Keratinocyte (primary cell): ENCODE results near the gene C17orf113. TPM values are rescaled to one million over a fixed set of nuclear protein-coding genes. Genes with fewer than 3 reads are reported as not detected.

ENCODE experiments used
- DNase-seq: peaks from one replicate; pipeline ENCODE4 v3.0.0-alpha.2; 2011; ENCODE audit warnings: low read depth, missing footprints, low spot score
- FAIRE-seq: peaks from 2 replicates; lab custom pipeline; 2011; peaks lifted over from hg19 to GRCh38; lab: Jason Lieb, UNC
- H2AFZ ChIP-seq: 2 replicates; pipeline ENCODE4 v1.6.0; 2012; ENCODE audit warnings: low read length, control low read depth, inconsistent platforms; ENCODE audit not compliant: control insufficient read depth
- H3K27ac ChIP-seq: 2 replicates; pipeline ENCODE4 v1.5.1; 2011; ENCODE audit warnings: low read length; ENCODE audit not compliant: control insufficient read depth, insufficient read depth
- H3K27me3 ChIP-seq: 3 replicates; pipeline ENCODE4 v1.6.0; 2011; ENCODE audit warnings: low read length; ENCODE audit not compliant: control insufficient read depth, insufficient read depth; ENCODE audit errors: extremely low read depth
- H3K36me3 ChIP-seq, 2 experiments: 2 replicates in 1 of 2; 3 replicates in 1 of 2; pipeline ENCODE4 v1.5.1; 2011; ENCODE audit warnings: low read length in 2 of 2, mild to moderate bottlenecking in 1 of 2; ENCODE audit not compliant: control insufficient read depth in 2 of 2, insufficient read depth in 2 of 2; ENCODE audit errors: extremely low read depth in 1 of 2
- H3K4me1 ChIP-seq: 3 replicates; pipeline ENCODE4 v1.5.1; 2011; ENCODE audit warnings: low read length; ENCODE audit not compliant: control insufficient read depth, insufficient read depth; ENCODE audit errors: extremely low read depth
- H3K4me2 ChIP-seq: 3 replicates; pipeline ENCODE4 v1.6.0; 2011; ENCODE audit warnings: low read depth, low read length; ENCODE audit not compliant: control insufficient read depth, insufficient read depth; ENCODE audit errors: extremely low read depth
- H3K4me3 ChIP-seq, 3 experiments: fragments of 200-600 bp in 1 of 3; sonication (generic) in 1 of 3; 2 replicates in 2 of 3; 3 replicates in 1 of 3; pipeline ENCODE4 v1.5.1; 2011 to 2016; ENCODE audit warnings: low read length in 3 of 3, mild to moderate bottlenecking in 3 of 3, control low read depth in 2 of 3, inconsistent platforms in 1 of 3, low read depth in 1 of 3, mixed read lengths in 1 of 3, mixed run types in 1 of 3, moderate library complexity in 1 of 3; ENCODE audit not compliant: control insufficient read depth in 2 of 3, insufficient read depth in 2 of 3; ENCODE audit errors: extremely low read depth in 1 of 3
- H3K79me2 ChIP-seq: 2 replicates; pipeline ENCODE4 v1.6.0; 2012; ENCODE audit warnings: low read length; ENCODE audit not compliant: control insufficient read depth, insufficient read depth
- H3K9ac ChIP-seq: 3 replicates; pipeline ENCODE4 v1.6.0; 2011; ENCODE audit warnings: low read length; ENCODE audit not compliant: control insufficient read depth, insufficient read depth; ENCODE audit errors: extremely low read depth
- H3K9me1 ChIP-seq: 3 replicates; pipeline ENCODE4 v1.6.0; 2011; ENCODE audit warnings: low read length; ENCODE audit not compliant: control insufficient read depth, insufficient read depth; ENCODE audit errors: extremely low read depth
- H3K9me3 ChIP-seq: 2 replicates; pipeline ENCODE4 v1.5.1; 2012; ENCODE audit warnings: low read depth, low read length; ENCODE audit not compliant: control insufficient read depth
- H4K20me1 ChIP-seq: 3 replicates; pipeline ENCODE4 v1.6.0; 2011; ENCODE audit warnings: low read length; ENCODE audit not compliant: control insufficient read depth, insufficient read depth; ENCODE audit errors: extremely low read depth
- EZH2 ChIP-seq: IDR thresholded peaks from one replicate; pipeline ENCODE4 v1.6.1; 2012; ENCODE audit warnings: inconsistent platforms, mild to moderate bottlenecking, low read length, moderate library complexity
- dilution Hi-C: fragments of 300-500 bp; cut with MboI; formaldehyde crosslinking; loops from one replicate; pipeline ENCODE4 v1.7.0; 2020; ENCODE audit warnings: low sequenced_read_pairs; ENCODE audit not compliant: extremely low pct_ligation_motif_present
- polyA plus RNA-seq, 5 experiments: library from polyadenylated mRNA; depleted of rRNA in 3 of 5; stranded (reverse) in 3 of 5; stranded (forward) in 1 of 5; unstranded in 1 of 5; fragments of >200 nt; gene quantifications; 1 replicate in 1 of 5; 2 replicates in 3 of 5; 3 replicates in 1 of 5; pipeline versions ENCODE4 v1.2.1 to v1.2.3, GENCODE V29; 2011 to 2012; ENCODE audit warnings: missing spikeins in 2 of 5, low read depth in 1 of 5, low replicate concordance in 1 of 5
- TF ChIP-seq, protein P1 (sequence below), 3 experiments: IDR thresholded peaks in 1 of 3; conservative IDR thresholded peaks in 1 of 3; optimal IDR thresholded peaks in 1 of 3; 2 replicates in 2 of 3; 3 replicates in 1 of 3; pipeline versions ENCODE3 to v1.5.1; 2011; ENCODE audit warnings: low read length in 3 of 3, mild to moderate bottlenecking in 3 of 3, moderate library complexity in 2 of 3, control low read depth in 1 of 3, inconsistent platforms in 1 of 3; ENCODE audit not compliant: insufficient read depth in 2 of 3; ENCODE audit errors: extremely low read depth in 1 of 3

The C17orf113 gene
- polyA plus RNA-seq, 1 donor (not counting 4 experiments of a cell fraction or from before 2014, with no cell fraction given) = 0.12 TPM

DNA sequence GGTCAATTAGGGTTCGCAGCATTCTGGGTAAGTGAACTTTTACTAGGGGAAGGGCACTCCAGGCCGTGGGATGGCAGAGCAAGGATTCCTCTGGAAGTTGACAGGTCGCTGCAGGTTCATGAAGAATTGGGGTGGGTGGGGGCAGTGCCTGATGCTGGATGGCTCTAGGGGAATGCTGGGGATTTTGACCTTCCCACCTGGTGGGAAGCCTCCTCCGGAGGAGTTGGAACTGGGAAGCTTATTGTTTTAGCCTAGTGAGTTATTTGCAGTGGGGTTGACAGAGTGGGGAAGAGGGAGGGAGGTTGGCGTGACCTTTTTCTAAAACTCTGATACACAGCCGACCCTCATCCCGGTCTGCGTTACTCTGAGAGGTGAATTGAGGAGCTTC, 606 bp upstream of the C17orf113 start:
- dilution Hi-C loops = no loop called here
- Histone ChIP-seq H3K79me2 (no peaks in the 10 kb centered on the region), H3K9me1 (no peaks in the 10 kb centered on the region), H3K4me1 (peaks cover 8% of the 10 kb centered on the region), H3K4me2 (peak overlapping the region; percentile 68), H3K36me3 (no peaks in the 10 kb centered on the region), H3K9me3 (no peaks in the 10 kb centered on the region), H4K20me1 (no peaks in the 10 kb centered on the region), H3K9ac (peak overlapping the region; percentile 13), H3K27ac (no peak overlapping the region), H3K27me3 (peaks cover 32% of the 10 kb centered on the region), H3K4me3 (peak overlapping the region in 2 of 3 experiments; percentile 44 to 49), H2AFZ (peak overlapping the region; percentile 59)
- no peak for TF ChIP-seq EZH2
- TF ChIP-seq, protein P1, sequence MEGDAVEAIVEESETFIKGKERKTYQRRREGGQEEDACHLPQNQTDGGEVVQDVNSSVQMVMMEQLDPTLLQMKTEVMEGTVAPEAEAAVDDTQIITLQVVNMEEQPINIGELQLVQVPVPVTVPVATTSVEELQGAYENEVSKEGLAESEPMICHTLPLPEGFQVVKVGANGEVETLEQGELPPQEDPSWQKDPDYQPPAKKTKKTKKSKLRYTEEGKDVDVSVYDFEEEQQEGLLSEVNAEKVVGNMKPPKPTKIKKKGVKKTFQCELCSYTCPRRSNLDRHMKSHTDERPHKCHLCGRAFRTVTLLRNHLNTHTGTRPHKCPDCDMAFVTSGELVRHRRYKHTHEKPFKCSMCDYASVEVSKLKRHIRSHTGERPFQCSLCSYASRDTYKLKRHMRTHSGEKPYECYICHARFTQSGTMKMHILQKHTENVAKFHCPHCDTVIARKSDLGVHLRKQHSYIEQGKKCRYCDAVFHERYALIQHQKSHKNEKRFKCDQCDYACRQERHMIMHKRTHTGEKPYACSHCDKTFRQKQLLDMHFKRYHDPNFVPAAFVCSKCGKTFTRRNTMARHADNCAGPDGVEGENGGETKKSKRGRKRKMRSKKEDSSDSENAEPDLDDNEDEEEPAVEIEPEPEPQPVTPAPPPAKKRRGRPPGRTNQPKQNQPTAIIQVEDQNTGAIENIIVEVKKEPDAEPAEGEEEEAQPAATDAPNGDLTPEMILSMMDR (optimal IDR thresholded peaks at IDR 0.05 in 1 of 3, IDR thresholded peaks at IDR 0.05 in 1 of 3, conservative IDR thresholded peaks at IDR 0.05 in 1 of 3; ENCODE audit: extremely low read depth in 1 of 3, insufficient read depth in 2 of 3, low read length in 3 of 3) = no peak
- DNase-seq (no peak), FAIRE-seq (no peak)

DNA sequence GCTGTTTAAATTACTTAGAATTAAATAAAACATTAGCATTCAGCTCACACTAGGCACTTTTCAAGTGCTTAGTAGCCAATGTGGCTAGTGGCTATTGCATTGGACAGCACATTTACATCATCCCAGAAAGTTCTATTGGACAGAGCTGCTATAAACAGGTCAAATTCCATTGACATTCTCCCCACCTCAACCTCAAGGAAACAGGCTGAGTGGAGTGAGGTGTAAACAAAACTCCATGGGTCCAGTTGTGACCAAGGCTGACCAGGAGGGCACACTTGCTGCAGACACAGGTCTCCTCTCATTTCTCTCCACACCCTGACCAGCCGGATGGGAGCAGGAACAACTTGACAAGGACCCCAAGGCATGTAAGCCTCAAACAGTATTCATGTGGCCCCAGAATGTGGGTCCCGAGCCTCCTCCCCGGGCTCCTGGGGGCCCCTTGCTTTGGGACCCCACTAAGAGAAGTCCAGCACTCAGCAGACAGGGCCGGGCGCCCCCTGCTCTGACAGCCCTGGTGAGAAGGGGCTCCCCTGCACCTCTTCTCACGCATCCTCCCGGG, 488 bp downstream of the C17orf113 start:
- Histone ChIP-seq H3K4me2 (peak overlapping the region; percentile 74), H3K9me3 (no peaks in the 10 kb centered on the region), H3K27ac (no peak overlapping the region), H3K27me3 (peaks cover 29% of the 10 kb centered on the region), H3K4me3 (peak overlapping the region; percentile 49 to 61 (median 60)), H3K9ac (peak overlapping the region; percentile 18), H3K9me1 (no peaks in the 10 kb centered on the region), H3K4me1 (peaks cover 8% of the 10 kb centered on the region), H2AFZ (peak overlapping the region; percentile 77), H3K79me2 (no peaks in the 10 kb centered on the region), H4K20me1 (no peaks in the 10 kb centered on the region), H3K36me3 (no peaks in the 10 kb centered on the region)
- dilution Hi-C loops = no loop called here
- TF ChIP-seq, protein P1 (optimal IDR thresholded peaks at IDR 0.05 in 1 of 3, IDR thresholded peaks at IDR 0.05 in 1 of 3, conservative IDR thresholded peaks at IDR 0.05 in 1 of 3; ENCODE audit: extremely low read depth in 1 of 3, insufficient read depth in 2 of 3, low read length in 3 of 3) = no peak
- no peak for TF ChIP-seq EZH2
- FAIRE-seq (peak; percentile 44), DNase-seq (no peak)
